Measurements from ENCODE around the gene PTTG1IP.

PTTG1IP gene, protein sequence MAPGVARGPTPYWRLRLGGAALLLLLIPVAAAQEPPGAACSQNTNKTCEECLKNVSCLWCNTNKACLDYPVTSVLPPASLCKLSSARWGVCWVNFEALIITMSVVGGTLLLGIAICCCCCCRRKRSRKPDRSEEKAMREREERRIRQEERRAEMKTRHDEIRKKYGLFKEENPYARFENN

DNA sequence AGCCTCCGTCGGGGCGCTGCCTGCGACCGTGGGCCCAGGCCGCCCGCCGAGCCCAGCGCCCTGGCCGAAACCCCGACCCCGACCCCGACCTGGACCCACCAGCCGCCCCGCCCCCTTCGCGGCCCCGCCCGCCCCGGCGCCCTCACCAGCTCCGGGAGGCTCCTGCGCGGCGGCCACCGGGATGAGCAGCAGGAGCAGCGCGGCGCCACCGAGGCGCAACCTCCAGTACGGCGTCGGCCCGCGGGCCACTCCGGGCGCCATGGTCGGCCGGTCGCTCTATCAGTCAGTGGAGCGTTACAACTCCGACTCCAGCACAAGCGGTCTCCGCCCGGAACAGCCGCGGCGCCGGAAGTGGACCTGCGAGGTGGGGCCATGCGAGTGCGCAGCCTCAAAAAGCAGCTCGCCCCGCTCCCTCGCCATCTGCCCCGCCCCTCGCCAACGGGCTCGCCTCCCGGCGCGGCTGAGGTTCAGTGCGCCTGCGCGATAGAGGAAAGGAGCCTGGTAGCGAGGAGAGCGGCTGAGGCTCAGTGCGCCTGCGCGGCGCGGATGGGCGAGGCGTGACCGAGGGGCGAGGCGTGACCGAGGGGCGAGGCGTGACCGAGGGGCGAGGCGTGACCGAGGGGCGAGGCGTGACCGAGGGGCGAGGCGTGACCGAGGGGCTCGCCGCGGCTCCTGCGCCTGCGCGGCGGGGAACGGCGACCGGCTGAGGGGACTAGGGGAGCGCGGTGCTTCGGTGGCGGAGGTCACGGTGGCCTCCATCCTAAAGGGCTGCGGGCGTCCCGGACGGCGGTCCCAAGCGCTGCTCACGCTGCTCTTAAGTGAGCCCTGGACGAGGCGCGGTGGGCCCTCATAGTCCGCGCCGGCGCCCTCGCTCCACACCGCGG is at the start of gene PTTG1IP:
TSS of gene PTTG1IP (minus strand) at position 335 of the 884 bp plus-strand sequence. CDS start at position 261, 74 bp downstream.
- peak within 1 kb of the TSS; percentile 74 for H3K4me3 ChIP-seq (ENCODE audit: low read length)
- TF ChIP-seq, protein P1, sequence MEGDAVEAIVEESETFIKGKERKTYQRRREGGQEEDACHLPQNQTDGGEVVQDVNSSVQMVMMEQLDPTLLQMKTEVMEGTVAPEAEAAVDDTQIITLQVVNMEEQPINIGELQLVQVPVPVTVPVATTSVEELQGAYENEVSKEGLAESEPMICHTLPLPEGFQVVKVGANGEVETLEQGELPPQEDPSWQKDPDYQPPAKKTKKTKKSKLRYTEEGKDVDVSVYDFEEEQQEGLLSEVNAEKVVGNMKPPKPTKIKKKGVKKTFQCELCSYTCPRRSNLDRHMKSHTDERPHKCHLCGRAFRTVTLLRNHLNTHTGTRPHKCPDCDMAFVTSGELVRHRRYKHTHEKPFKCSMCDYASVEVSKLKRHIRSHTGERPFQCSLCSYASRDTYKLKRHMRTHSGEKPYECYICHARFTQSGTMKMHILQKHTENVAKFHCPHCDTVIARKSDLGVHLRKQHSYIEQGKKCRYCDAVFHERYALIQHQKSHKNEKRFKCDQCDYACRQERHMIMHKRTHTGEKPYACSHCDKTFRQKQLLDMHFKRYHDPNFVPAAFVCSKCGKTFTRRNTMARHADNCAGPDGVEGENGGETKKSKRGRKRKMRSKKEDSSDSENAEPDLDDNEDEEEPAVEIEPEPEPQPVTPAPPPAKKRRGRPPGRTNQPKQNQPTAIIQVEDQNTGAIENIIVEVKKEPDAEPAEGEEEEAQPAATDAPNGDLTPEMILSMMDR (conservative IDR thresholded peaks at IDR 0.05; ENCODE audit: low read depth, low read length): no peak
- DNase-seq (ENCODE audit: low read depth): peak; percentile 73

DNA sequence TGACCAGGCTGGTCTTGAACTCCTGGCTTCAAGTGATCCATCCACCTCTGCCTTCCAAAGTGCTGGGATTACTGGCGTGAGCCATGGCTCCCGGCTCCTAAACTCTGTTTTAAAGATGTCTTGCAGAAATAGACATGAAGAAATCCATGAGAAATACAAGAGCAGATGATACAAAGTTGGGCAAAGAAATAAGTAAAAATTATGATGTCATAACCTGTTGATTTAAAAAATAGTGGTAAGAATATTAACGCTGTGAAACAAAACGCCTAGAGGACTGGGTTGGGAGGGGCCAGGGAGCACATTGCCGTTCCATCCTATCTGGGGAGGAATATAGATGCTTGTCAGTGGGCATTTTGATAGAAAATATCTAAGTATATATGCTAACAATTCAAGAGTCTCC is 48.4 kb upstream of the PTTG1IP start:
- TF ChIP-seq, protein P1 (conservative IDR thresholded peaks at IDR 0.05; ENCODE audit: low read depth, low read length): no peak
- DNase-seq (ENCODE audit: low read depth): no peak
- H3K4me3 ChIP-seq (ENCODE audit: low read length): no peak overlapping the region

DNA sequence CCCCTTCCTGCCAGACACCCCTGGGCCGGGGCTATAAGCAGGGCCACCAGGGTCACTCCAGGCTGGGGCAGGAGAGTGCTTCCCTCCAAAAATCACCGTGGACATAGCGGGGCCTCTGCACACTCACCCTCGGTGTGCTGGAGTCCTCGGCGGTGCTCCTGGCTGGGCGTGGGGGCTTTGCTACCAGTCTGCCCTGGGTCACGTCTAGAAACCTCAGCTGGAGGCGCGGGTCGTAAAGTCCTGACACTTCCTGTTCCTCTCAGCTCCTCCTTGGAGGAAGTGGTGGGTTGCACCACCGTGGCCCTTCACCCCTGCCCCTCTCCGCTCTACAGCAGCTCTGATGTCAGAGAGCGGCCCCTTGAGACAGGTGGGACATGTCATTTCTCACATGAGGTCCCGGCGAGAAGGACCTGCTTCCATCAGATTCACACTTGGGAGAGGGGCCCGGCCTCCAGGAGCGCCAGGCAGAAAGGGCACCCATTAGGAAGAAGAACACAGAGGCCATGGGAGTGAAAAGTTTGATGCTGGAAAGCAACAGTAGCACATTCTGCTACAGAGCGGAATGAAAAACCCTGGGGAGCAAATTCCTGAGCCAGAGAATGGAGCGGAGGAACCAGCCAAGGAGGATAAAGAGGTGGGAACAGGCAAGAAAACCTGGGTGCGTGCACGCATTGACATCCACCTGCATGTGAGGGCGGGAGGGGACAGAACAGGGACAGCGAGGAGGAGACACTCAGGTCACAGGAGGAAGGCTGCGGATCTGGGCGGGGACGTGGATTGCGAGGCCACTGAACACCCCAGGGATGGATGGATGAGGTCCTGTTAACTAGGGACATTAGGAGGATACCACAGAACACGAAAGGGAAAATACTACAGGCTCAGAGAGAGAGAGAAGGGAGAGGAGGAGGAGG is 47.5 kb upstream of the PTTG1IP start, which contains the start of gene ITGB2:
TSS of gene ITGB2 (minus strand) at position 206 of the 911 bp plus-strand sequence. CDS start 10,117 bp downstream, outside the sequence.
- no peak within 1 kb of the TSS for H3K4me3 ChIP-seq (ENCODE audit: low read length)
- no peak for DNase-seq (ENCODE audit: low read depth)

DNA sequence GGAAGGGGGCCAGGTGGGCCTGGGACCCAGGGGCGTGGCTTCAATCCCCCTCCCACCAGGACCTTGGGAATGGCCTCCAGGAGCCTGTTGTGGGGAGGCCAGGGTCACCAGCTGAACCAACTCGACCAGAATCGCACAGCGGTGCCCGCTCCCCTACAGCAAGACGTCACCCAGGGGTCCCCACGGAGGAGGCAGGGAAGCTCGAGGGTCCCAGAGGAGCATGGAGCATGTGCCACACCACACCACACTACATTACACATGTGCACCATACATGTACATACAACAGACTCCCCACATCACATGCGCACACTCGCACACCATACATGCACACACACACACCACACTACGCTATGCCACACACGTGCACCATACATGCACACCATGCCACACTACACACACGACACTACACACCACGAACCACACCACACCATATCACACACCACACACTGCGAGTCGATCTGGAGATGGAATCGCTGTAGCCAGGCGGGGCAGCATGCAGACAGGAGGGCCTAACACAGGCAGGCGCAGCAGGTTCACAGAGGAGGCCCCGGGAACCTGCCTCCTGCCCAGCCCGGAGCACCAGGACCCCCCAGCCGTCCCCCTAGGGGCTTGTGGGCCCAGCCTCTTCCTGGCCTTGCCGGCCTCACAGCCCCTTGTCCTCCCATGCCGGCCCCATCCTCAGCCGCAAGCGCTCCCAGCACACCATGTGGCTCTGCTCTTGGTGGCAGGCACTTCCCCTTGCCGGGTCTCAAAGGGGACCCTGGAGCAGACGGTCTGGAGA is 46.6 kb upstream of the PTTG1IP start:
- H3K4me3 ChIP-seq (ENCODE audit: low read length): no peak overlapping the region
- TF ChIP-seq, protein P1 (conservative IDR thresholded peaks at IDR 0.05; ENCODE audit: low read depth, low read length): no peak
- DNase-seq (ENCODE audit: low read depth): no peak

More for the DNA sequence above, 47.5 kb upstream of the PTTG1IP start, which contains the start of gene ITGB2:
- TF ChIP-seq, protein P1 (conservative IDR thresholded peaks at IDR 0.05; ENCODE audit: low read depth, low read length): no peak

DNA sequence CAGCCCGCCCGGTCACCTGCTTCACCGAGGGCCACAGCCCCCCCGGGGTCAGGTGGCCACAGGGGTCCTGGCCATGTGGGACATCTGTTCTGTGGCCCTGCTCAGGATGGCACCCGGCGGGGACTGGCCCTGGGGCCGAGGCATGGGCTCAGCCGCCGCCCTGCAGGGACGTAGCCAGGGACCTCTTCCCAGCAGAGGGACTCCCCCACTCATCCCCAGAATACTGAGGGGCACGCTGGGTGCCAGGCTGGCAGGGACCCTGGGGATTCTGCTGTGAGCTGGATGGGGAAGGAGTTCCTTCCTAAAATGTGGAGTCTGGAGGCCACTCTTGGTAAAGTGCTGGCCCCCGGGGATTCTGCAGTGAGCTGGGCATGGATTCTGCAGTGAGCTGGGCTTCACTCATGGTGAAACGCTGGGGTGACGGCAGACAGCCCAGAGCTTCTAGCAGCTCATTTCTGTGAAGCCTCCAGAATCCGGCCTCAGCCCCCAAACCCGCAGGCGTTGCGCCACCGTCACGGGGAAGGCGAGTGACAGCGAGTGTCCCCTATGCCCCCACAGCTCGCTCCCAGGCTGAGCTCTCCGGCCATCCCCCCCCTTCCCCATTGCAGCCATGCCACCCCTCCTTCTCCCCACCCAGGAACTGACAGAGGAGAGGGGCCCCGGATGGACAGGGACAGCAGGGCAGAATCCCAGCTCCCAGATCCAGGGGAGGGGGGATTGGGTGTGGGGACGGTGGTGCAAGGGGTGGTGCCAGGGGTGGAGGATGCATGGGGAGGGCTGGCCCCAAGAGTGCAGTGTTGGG is 45.8 kb upstream of the PTTG1IP start:
- H3K4me3 ChIP-seq (ENCODE audit: low read length): no peak overlapping the region
- TF ChIP-seq, protein P1 (conservative IDR thresholded peaks at IDR 0.05; ENCODE audit: low read depth, low read length): no peak
- DNase-seq (ENCODE audit: low read depth): no peak
